Stomach (tissue), 9 donors: ENCODE results near the gene LZTS2. TPM values are rescaled to one million over a fixed set of nuclear protein-coding genes. Genes with fewer than 3 reads are reported as not detected.

Experiments
- DNase-seq, 2 donors: peaks; one replicate each; pipeline versions ENCODE4 v3.0.0 to v3.0.0-alpha.2; 2013 to 2019
- H3K27ac ChIP-seq, 5 donors: fragments of 200-600 bp in 4 of 5; sonication (generic) in 4 of 5; one replicate each; pipeline ENCODE4 v1.5.1; 2013 to 2019; ENCODE audit warnings: mild to moderate bottlenecking in 1 of 5, moderate library complexity in 1 of 5
- H3K27me3 ChIP-seq, 3 donors: fragments of 200-600 bp; sonication (generic); one replicate each; pipeline ENCODE4 v1.5.1; 2017 to 2019; ENCODE audit warnings: mixed run types in 1 of 3
- H3K36me3 ChIP-seq, 4 donors: fragments of 200-600 bp; sonication (generic); 1 replicate in 3 of 4; 2 replicates in 1 of 4; pipeline ENCODE4 v1.5.1; 2016 to 2019
- H3K4me1 ChIP-seq, 4 donors: fragments of 200-600 bp; sonication (generic); one replicate each; pipeline ENCODE4 v1.5.1; 2016 to 2019
- H3K4me3 ChIP-seq, 4 donors: fragments of 200-600 bp; sonication (generic) in 3 of 4; one replicate each; pipeline ENCODE4 v1.5.1; 2016 to 2019; ENCODE audit warnings: mild to moderate bottlenecking in 1 of 4
- H3K9me3 ChIP-seq, 4 donors: fragments of 200-600 bp; sonication (generic); one replicate each; pipeline ENCODE4 v1.5.1; 2016 to 2019
- CTCF ChIP-seq, 7 experiments: fragments of 450-650 bp in 4 of 7; fragments of 200-600 bp in 3 of 7; sonication (generic) in 3 of 7; IDR thresholded peaks; one replicate each; pipeline ENCODE4 v1.5.1; 2016 to 2019; ENCODE audit warnings: antibody characterized with exemption in 7 of 7, control low read depth in 2 of 7, mild to moderate bottlenecking in 1 of 7
- EP300 ChIP-seq: sonication (generic); formaldehyde crosslinking; IDR thresholded peaks from one replicate; pipeline ENCODE4 v1.6.1; 2017; ENCODE audit warnings: antibody characterized with exemption
- POLR2A ChIP-seq, 4 donors: fragments of 450-650 bp; IDR thresholded peaks; one replicate each; pipeline ENCODE4 v1.6.1; 2016; ENCODE audit warnings: antibody characterized with exemption in 4 of 4, control low read depth in 2 of 4, mild to moderate bottlenecking in 1 of 4, moderate library complexity in 1 of 4
- POLR2AphosphoS5 ChIP-seq, 3 donors: sonication (generic); formaldehyde crosslinking; IDR thresholded peaks; one replicate each; pipeline ENCODE4 v1.6.1; 2016; ENCODE audit warnings: antibody characterized with exemption in 3 of 3
- WGBS, 5 donors: extraction: QIAGEN DNeasy Blood & Tissue Kit in 3 of 5; methylation state at CpG; one replicate each; pipeline versions ENCODE4 v1.1.5 to v1.1.7; 2013 to 2018; 5-methylcytosine and 5-hydroxymethylcytosine counted together
- intact Hi-C: fragments of 100-400 bp; cut with DNase I; formaldehyde crosslinking; loops from one replicate; pipeline ENCODE4 v1.15.1; 2023; ENCODE audit warnings: low total_unique reads
- polyA plus RNA-seq, 3 donors: library from polyadenylated mRNA; stranded (reverse); fragments of 200-250 nt; gene quantifications; one replicate each; pipeline ENCODE4 v1.2.3, GENCODE V29; 2013
- total RNA-seq, 5 donors: library from RNA; depleted of rRNA; stranded (reverse); fragments of >200 nt; gene quantifications; one replicate each; pipeline versions ENCODE4 v1.1.0 to v1.2.3, GENCODE V29; 2014 to 2016
- donor health status: healthy with polysubstance abuse.
- donor health status: Bipolar disorder and iron deficiency.
- donor health status: healthy.

The LZTS2 gene
- total and polyA plus RNA-seq, 8 donors = 34.7 to 70.7 (median 48.0) TPM

- H3K4me1 ChIP-seq = peaks cover 44 to 78% (median 62%) of the 10 kb centered on the region in 4 donors
- WGBS, 5 donors = 18 to 36% (median 27%) methylated on average over 12 of the region's 12 CpGs
- peak overlapping the region; percentile 68 to 89 (median 88) for H3K4me3 ChIP-seq
- H3K36me3 ChIP-seq = peaks cover 21 to 38% (median 37%) of the 10 kb centered on the region in 4 donors
- peak; percentile 71 to 93 for DNase-seq
- no peaks in the 10 kb centered on the region for H3K27me3 ChIP-seq
- intact Hi-C loops = no loop called here
- TF ChIP-seq POLR2A (IDR thresholded peaks at IDR 0.05) (no peak), CTCF (IDR thresholded peaks at IDR 0.05) (no peak), POLR2AphosphoS5 (IDR thresholded peaks at IDR 0.05) (peak; percentile 92 to 97 (median 95)), EP300 (peak; percentile 32)
- peak overlapping the region; percentile 97 to 100 (median 100) for H3K27ac ChIP-seq
- H3K9me3 ChIP-seq = no peaks in the 10 kb centered on the region
Observed at GRCh38 chr10:101000915-101001658, 1.5 kb downstream of the LZTS2 start.

- Histone ChIP-seq H3K27ac (peak overlapping the region; percentile 69 to 100 (median 100)), H3K36me3 (peaks cover 27 to 44% (median 43%) of the 10 kb centered on the region in 4 donors), H3K4me3 (peak overlapping the region; percentile 25 to 88 (median 48)), H3K27me3 (no peaks in the 10 kb centered on the region), H3K9me3 (no peaks in the 10 kb centered on the region), H3K4me1 (peaks cover 39 to 74% (median 58%) of the 10 kb centered on the region in 4 donors)
- no peak for DNase-seq
- WGBS, 5 donors = 57 to 83% (median 67%) methylated on average over 5 of the region's 5 CpGs
- intact Hi-C loops = no loop called here
- TF ChIP-seq POLR2A (IDR thresholded peaks at IDR 0.05) (no peak), CTCF (IDR thresholded peaks at IDR 0.05) (no peak), EP300 (no peak), POLR2AphosphoS5 (IDR thresholded peaks at IDR 0.05) (no peak)
Observed at GRCh38 chr10:101001659-101002035, 2.0 kb downstream of the LZTS2 start.

- Histone ChIP-seq H3K27ac (peak overlapping the region in 4 of 5 donors; percentile 97 to 100 (median 100)), H3K4me3 (no peak overlapping the region), H3K4me1 (peaks cover 41 to 74% (median 60%) of the 10 kb centered on the region in 4 donors), H3K9me3 (no peaks in the 10 kb centered on the region), H3K36me3 (peaks cover 35 to 52% (median 51%) of the 10 kb centered on the region in 4 donors), H3K27me3 (no peaks in the 10 kb centered on the region)
- intact Hi-C loops = no loop called here
- 80 to 92% (median 82%) methylated on average over 5 to 11 of the region's 11 CpGs for WGBS, 5 donors
- TF ChIP-seq POLR2AphosphoS5 (IDR thresholded peaks at IDR 0.05) (no peak), CTCF (IDR thresholded peaks at IDR 0.05) (no peak), EP300 (no peak), POLR2A (IDR thresholded peaks at IDR 0.05) (no peak)
- DNase-seq = no peak
Observed at GRCh38 chr10:101002456-101002855, 2.8 kb downstream of the LZTS2 start.

- Histone ChIP-seq H3K27ac (peak overlapping the region in 3 of 5 donors; percentile 97 to 100 (median 100)), H3K4me3 (no peak overlapping the region), H3K36me3 (peaks cover 36 to 52% (median 51%) of the 10 kb centered on the region in 4 donors), H3K9me3 (no peaks in the 10 kb centered on the region), H3K27me3 (no peaks in the 10 kb centered on the region), H3K4me1 (peaks cover 39 to 75% (median 62%) of the 10 kb centered on the region in 4 donors)
- TF ChIP-seq POLR2A (IDR thresholded peaks at IDR 0.05) = no peak
- no peak for TF ChIP-seq EP300
- no peak for TF ChIP-seq POLR2AphosphoS5 (IDR thresholded peaks at IDR 0.05)
- no peak for TF ChIP-seq CTCF (IDR thresholded peaks at IDR 0.05)
- intact Hi-C loops = no loop called here
- 91 to 94% (median 94%) methylated on average over 13 to 18 of the region's 18 CpGs for WGBS, 5 donors
- no peak for DNase-seq
Observed at GRCh38 chr10:101003639-101004206, 4.1 kb downstream of the LZTS2 start.
